Keratinocyte (primary cell): Measurements from ENCODE around the gene PSD2. TPM values are rescaled to one million over a fixed set of nuclear protein-coding genes. Genes with fewer than 3 reads are reported as not detected.

Experiments
- DNase-seq: peaks from one replicate; pipeline ENCODE4 v3.0.0-alpha.2; 2011; ENCODE audit warnings: low read depth, missing footprints, low spot score
- FAIRE-seq: peaks from 2 replicates; lab custom pipeline; 2011; peaks lifted over from hg19 to GRCh38; lab: Jason Lieb, UNC
- H2AFZ ChIP-seq: 2 replicates; pipeline ENCODE4 v1.6.0; 2012; ENCODE audit warnings: low read length, control low read depth, inconsistent platforms; ENCODE audit not compliant: control insufficient read depth
- H3K27ac ChIP-seq: 2 replicates; pipeline ENCODE4 v1.5.1; 2011; ENCODE audit warnings: low read length; ENCODE audit not compliant: control insufficient read depth, insufficient read depth
- H3K27me3 ChIP-seq: 3 replicates; pipeline ENCODE4 v1.6.0; 2011; ENCODE audit warnings: low read length; ENCODE audit not compliant: control insufficient read depth, insufficient read depth; ENCODE audit errors: extremely low read depth
- H3K36me3 ChIP-seq, 2 experiments: 2 replicates in 1 of 2; 3 replicates in 1 of 2; pipeline ENCODE4 v1.5.1; 2011; ENCODE audit warnings: low read length in 2 of 2, mild to moderate bottlenecking in 1 of 2; ENCODE audit not compliant: control insufficient read depth in 2 of 2, insufficient read depth in 2 of 2; ENCODE audit errors: extremely low read depth in 1 of 2
- H3K4me1 ChIP-seq: 3 replicates; pipeline ENCODE4 v1.5.1; 2011; ENCODE audit warnings: low read length; ENCODE audit not compliant: control insufficient read depth, insufficient read depth; ENCODE audit errors: extremely low read depth
- H3K4me2 ChIP-seq: 3 replicates; pipeline ENCODE4 v1.6.0; 2011; ENCODE audit warnings: low read depth, low read length; ENCODE audit not compliant: control insufficient read depth, insufficient read depth; ENCODE audit errors: extremely low read depth
- H3K4me3 ChIP-seq, 3 experiments: fragments of 200-600 bp in 1 of 3; sonication (generic) in 1 of 3; 2 replicates in 2 of 3; 3 replicates in 1 of 3; pipeline ENCODE4 v1.5.1; 2011 to 2016; ENCODE audit warnings: low read length in 3 of 3, mild to moderate bottlenecking in 3 of 3, control low read depth in 2 of 3, inconsistent platforms in 1 of 3, low read depth in 1 of 3, mixed read lengths in 1 of 3, mixed run types in 1 of 3, moderate library complexity in 1 of 3; ENCODE audit not compliant: control insufficient read depth in 2 of 3, insufficient read depth in 2 of 3; ENCODE audit errors: extremely low read depth in 1 of 3
- H3K79me2 ChIP-seq: 2 replicates; pipeline ENCODE4 v1.6.0; 2012; ENCODE audit warnings: low read length; ENCODE audit not compliant: control insufficient read depth, insufficient read depth
- H3K9ac ChIP-seq: 3 replicates; pipeline ENCODE4 v1.6.0; 2011; ENCODE audit warnings: low read length; ENCODE audit not compliant: control insufficient read depth, insufficient read depth; ENCODE audit errors: extremely low read depth
- H3K9me1 ChIP-seq: 3 replicates; pipeline ENCODE4 v1.6.0; 2011; ENCODE audit warnings: low read length; ENCODE audit not compliant: control insufficient read depth, insufficient read depth; ENCODE audit errors: extremely low read depth
- H3K9me3 ChIP-seq: 2 replicates; pipeline ENCODE4 v1.5.1; 2012; ENCODE audit warnings: low read depth, low read length; ENCODE audit not compliant: control insufficient read depth
- H4K20me1 ChIP-seq: 3 replicates; pipeline ENCODE4 v1.6.0; 2011; ENCODE audit warnings: low read length; ENCODE audit not compliant: control insufficient read depth, insufficient read depth; ENCODE audit errors: extremely low read depth
- EZH2 ChIP-seq: IDR thresholded peaks from one replicate; pipeline ENCODE4 v1.6.1; 2012; ENCODE audit warnings: inconsistent platforms, mild to moderate bottlenecking, low read length, moderate library complexity
- dilution Hi-C: fragments of 300-500 bp; cut with MboI; formaldehyde crosslinking; loops from one replicate; pipeline ENCODE4 v1.7.0; 2020; ENCODE audit warnings: low sequenced_read_pairs; ENCODE audit not compliant: extremely low pct_ligation_motif_present
- polyA plus RNA-seq, 5 experiments: library from polyadenylated mRNA; depleted of rRNA in 3 of 5; stranded (reverse) in 3 of 5; stranded (forward) in 1 of 5; unstranded in 1 of 5; fragments of >200 nt; gene quantifications; 1 replicate in 1 of 5; 2 replicates in 3 of 5; 3 replicates in 1 of 5; pipeline versions ENCODE4 v1.2.1 to v1.2.3, GENCODE V29; 2011 to 2012; ENCODE audit warnings: missing spikeins in 2 of 5, low read depth in 1 of 5, low replicate concordance in 1 of 5
- TF ChIP-seq, protein P1 (sequence below), 3 experiments: IDR thresholded peaks in 1 of 3; conservative IDR thresholded peaks in 1 of 3; optimal IDR thresholded peaks in 1 of 3; 2 replicates in 2 of 3; 3 replicates in 1 of 3; pipeline versions ENCODE3 to v1.5.1; 2011; ENCODE audit warnings: low read length in 3 of 3, mild to moderate bottlenecking in 3 of 3, moderate library complexity in 2 of 3, control low read depth in 1 of 3, inconsistent platforms in 1 of 3; ENCODE audit not compliant: insufficient read depth in 2 of 3; ENCODE audit errors: extremely low read depth in 1 of 3

PSD2 gene
- polyA plus RNA-seq, 1 donor (not counting 4 experiments of a cell fraction or from before 2014, with no cell fraction given): not detected

DNA sequence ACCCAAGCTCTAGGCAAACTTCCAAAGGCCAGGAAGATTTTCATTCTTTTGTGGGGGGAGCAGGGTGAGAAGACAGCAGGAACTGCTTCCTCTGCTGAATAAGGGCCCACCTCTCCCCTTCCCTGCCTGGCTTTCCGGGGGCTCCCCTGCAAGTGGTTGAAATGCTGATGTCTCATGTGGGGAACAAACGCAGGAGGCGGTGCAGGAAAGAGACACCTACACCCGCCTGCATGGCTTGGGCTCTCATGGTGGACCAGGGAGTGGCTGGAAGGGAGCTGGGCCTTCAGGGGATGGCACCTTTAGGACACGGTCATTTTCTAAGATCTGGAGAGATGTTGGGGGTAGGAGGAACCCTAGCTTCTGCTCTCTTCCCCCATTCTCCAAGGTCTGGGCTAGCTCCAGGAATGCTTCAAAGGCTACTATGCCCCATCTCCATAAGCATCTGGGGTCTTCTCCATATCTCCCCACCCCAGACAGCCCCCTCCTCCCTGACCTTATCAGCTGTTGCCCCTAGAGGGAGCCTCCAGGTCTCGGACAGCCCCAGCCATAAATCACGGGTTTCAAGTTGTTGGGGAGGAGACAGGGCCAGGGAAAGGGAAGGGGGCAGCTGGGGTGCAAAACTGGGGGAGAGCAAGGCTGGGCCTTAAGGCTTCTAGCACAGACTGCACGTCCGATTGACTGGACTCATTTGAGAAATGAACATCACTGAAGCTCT is 76.6 kb downstream of the PSD2 start:
- Histone ChIP-seq H2AFZ (no peak overlapping the region), H3K9ac (no peak overlapping the region), H3K27ac (no peak overlapping the region), H3K9me1 (no peaks in the 10 kb centered on the region), H3K4me1 (peaks cover 12% of the 10 kb centered on the region), H4K20me1 (no peaks in the 10 kb centered on the region), H3K79me2 (no peaks in the 10 kb centered on the region), H3K4me3 (no peak overlapping the region), H3K4me2 (no peak overlapping the region), H3K9me3 (no peaks in the 10 kb centered on the region), H3K36me3 (no peaks in the 10 kb centered on the region), H3K27me3 (no peaks in the 10 kb centered on the region)
- DNase-seq: no peak
- no peak for FAIRE-seq
- no peak for TF ChIP-seq EZH2
- TF ChIP-seq, protein P1, sequence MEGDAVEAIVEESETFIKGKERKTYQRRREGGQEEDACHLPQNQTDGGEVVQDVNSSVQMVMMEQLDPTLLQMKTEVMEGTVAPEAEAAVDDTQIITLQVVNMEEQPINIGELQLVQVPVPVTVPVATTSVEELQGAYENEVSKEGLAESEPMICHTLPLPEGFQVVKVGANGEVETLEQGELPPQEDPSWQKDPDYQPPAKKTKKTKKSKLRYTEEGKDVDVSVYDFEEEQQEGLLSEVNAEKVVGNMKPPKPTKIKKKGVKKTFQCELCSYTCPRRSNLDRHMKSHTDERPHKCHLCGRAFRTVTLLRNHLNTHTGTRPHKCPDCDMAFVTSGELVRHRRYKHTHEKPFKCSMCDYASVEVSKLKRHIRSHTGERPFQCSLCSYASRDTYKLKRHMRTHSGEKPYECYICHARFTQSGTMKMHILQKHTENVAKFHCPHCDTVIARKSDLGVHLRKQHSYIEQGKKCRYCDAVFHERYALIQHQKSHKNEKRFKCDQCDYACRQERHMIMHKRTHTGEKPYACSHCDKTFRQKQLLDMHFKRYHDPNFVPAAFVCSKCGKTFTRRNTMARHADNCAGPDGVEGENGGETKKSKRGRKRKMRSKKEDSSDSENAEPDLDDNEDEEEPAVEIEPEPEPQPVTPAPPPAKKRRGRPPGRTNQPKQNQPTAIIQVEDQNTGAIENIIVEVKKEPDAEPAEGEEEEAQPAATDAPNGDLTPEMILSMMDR (optimal IDR thresholded peaks at IDR 0.05 in 1 of 3, IDR thresholded peaks at IDR 0.05 in 1 of 3, conservative IDR thresholded peaks at IDR 0.05 in 1 of 3; ENCODE audit: extremely low read depth in 1 of 3, insufficient read depth in 2 of 3, low read length in 3 of 3): peak in 1 of 3 experiments; percentile 23
- dilution Hi-C loops: no loop called here

DNA sequence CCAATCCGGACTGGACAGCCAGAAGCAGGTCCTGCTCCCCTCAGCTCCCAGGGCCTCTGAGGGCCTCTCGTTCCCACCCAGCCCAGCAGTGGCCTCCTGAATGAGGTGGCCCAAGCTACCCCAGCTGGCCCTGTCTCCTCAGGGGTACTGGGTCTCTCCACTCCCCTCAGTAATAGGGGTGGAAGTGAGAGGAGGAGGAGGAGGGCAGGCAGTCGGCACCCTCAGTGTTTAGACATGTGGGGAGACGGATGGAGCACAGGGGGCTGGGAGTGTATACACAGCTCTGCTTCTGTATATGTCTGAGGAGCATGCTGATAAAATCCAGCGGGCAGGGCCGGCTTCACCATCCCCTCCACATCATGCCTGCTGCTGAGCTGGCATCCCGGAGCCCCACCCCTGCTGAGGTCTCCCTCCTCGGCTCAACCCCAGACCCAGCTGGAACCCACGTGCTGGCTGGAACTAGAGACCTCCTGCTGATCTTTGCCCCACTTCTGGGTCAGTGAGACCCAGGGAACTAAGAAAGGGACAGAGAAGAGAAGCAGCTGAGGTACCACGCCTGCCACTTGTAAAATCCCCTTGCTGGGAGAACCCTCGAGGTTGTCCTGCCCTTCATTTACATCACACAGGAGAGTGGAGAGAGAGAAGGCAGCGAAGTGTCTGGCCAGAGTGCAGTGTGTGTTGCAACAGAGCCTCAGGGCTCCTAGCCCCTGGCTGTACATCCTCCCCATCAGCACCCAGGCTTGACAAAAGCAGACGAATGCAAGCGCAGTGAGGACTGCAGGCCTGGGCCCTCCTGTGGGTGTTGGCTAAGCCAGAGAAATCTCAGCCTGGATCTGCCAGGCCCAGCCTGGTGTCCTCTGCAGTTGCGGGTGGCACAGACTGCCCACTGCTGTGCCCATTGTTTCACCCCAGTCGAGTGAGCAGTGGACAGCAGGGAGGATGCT is 77.5 kb downstream of the PSD2 start:
- no peak overlapping the region for H3K9ac ChIP-seq
- H3K27me3 ChIP-seq: no peaks in the 10 kb centered on the region
- H2AFZ ChIP-seq: no peak overlapping the region
- no peaks in the 10 kb centered on the region for H3K79me2 ChIP-seq
- no peaks in the 10 kb centered on the region for H3K36me3 ChIP-seq
- H3K4me3 ChIP-seq: no peak overlapping the region
- H4K20me1 ChIP-seq: no peaks in the 10 kb centered on the region
- peaks cover 20% of the 10 kb centered on the region for H3K4me1 ChIP-seq
- FAIRE-seq: no peak
- TF ChIP-seq EZH2: no peak
- TF ChIP-seq, protein P1 (optimal IDR thresholded peaks at IDR 0.05 in 1 of 3, IDR thresholded peaks at IDR 0.05 in 1 of 3, conservative IDR thresholded peaks at IDR 0.05 in 1 of 3; ENCODE audit: extremely low read depth in 1 of 3, insufficient read depth in 2 of 3, low read length in 3 of 3): no peak
- H3K9me1 ChIP-seq: no peaks in the 10 kb centered on the region
- H3K27ac ChIP-seq: no peak overlapping the region
- H3K4me2 ChIP-seq: no peak overlapping the region
- H3K9me3 ChIP-seq: no peaks in the 10 kb centered on the region
- dilution Hi-C loops: no loop called here
- DNase-seq: no peak
